ENCODE data around the gene ZNF292.

The ZNF292 gene

GRCh38 chr6:87161299-87161698 lies 5.9 kb downstream of the ZNF292 start:
- Histone ChIP-seq H3K4me1 (ENCODE audit: low read length) (peaks cover 7% of the 10 kb centered on the region), H3K9ac (ENCODE audit: low read length) (no peak overlapping the region), H3K4me2 (ENCODE audit: low read length) (no peak overlapping the region)

GRCh38 chr6:87164004-87164403 lies 8.6 kb downstream of the ZNF292 start:
- no peaks in the 10 kb centered on the region for H3K4me1 ChIP-seq (ENCODE audit: low read length)
- no peak overlapping the region for H3K9ac ChIP-seq (ENCODE audit: low read length)
- no peak overlapping the region for H3K4me2 ChIP-seq (ENCODE audit: low read length)
- TF ChIP-seq EZH2phosphoT487 (IDR thresholded peaks at IDR 0.05; ENCODE audit: low read depth): no peak
- H3K36me3 ChIP-seq (replicated peaks; ENCODE audit: low read depth, low read length): peaks cover 3% of the 10 kb centered on the region
- H3K27me3 ChIP-seq (ENCODE audit: low read depth, low read length): no peaks in the 10 kb centered on the region
- H3K27ac ChIP-seq (ENCODE audit: low read length): no peak overlapping the region
- no peaks in the 10 kb centered on the region for H3K9me3 ChIP-seq (ENCODE audit: insufficient read depth, low read length)
- H4K20me1 ChIP-seq (ENCODE audit: insufficient read depth, low read length): peaks cover 99% of the 10 kb centered on the region
- no peak overlapping the region for H3K4me3 ChIP-seq (ENCODE audit: low read length)
- no peak overlapping the region for H2AFZ ChIP-seq (ENCODE audit: low read depth, low read length)
- peaks cover 100% of the 10 kb centered on the region for H3K79me2 ChIP-seq (ENCODE audit: low read length)

More at GRCh38 chr6:87161299-87161698, 5.9 kb downstream of the ZNF292 start:
- Histone ChIP-seq H3K79me2 (ENCODE audit: low read length) (peaks cover 100% of the 10 kb centered on the region), H4K20me1 (ENCODE audit: insufficient read depth, low read length) (peaks cover 99% of the 10 kb centered on the region), H3K36me3 (replicated peaks; ENCODE audit: low read depth, low read length) (peaks cover 13% of the 10 kb centered on the region), H3K9me3 (ENCODE audit: insufficient read depth, low read length) (no peaks in the 10 kb centered on the region), H3K27me3 (ENCODE audit: low read depth, low read length) (no peaks in the 10 kb centered on the region), H3K27ac (ENCODE audit: low read length) (no peak overlapping the region), H2AFZ (ENCODE audit: low read depth, low read length) (no peak overlapping the region), H3K4me3 (ENCODE audit: low read length) (no peak overlapping the region)
- TF ChIP-seq EZH2phosphoT487 (IDR thresholded peaks at IDR 0.05; ENCODE audit: low read depth) (no peak), CTCF (IDR thresholded peaks at IDR 0.05; ENCODE audit: low read depth, low read length) (no peak)

- Histone ChIP-seq H4K20me1 (ENCODE audit: insufficient read depth, low read length) (peaks cover 100% of the 10 kb centered on the region), H3K4me2 (ENCODE audit: low read length) (no peak overlapping the region)
- no peak for TF ChIP-seq CTCF (IDR thresholded peaks at IDR 0.05; ENCODE audit: low read depth, low read length)
- TF ChIP-seq EZH2phosphoT487 (IDR thresholded peaks at IDR 0.05; ENCODE audit: low read depth): no peak
These were observed 9.1 kb downstream of the ZNF292 start for GRCh38 chr6:87164506-87164905.

GRCh38 chr6:87165185-87165584 lies 9.8 kb downstream of the ZNF292 start:
- H3K27me3 ChIP-seq (ENCODE audit: low read depth, low read length): no peaks in the 10 kb centered on the region
- H2AFZ ChIP-seq (ENCODE audit: low read depth, low read length): no peak overlapping the region
- H4K20me1 ChIP-seq (ENCODE audit: insufficient read depth, low read length): peaks cover 100% of the 10 kb centered on the region
- no peak overlapping the region for H3K27ac ChIP-seq (ENCODE audit: low read length)
- no peaks in the 10 kb centered on the region for H3K9me3 ChIP-seq (ENCODE audit: insufficient read depth, low read length)
- H3K79me2 ChIP-seq (ENCODE audit: low read length): peaks cover 100% of the 10 kb centered on the region
- H3K4me3 ChIP-seq (ENCODE audit: low read length): no peak overlapping the region
- peaks cover 3% of the 10 kb centered on the region for H3K36me3 ChIP-seq (replicated peaks; ENCODE audit: low read depth, low read length)
- no peak for TF ChIP-seq CTCF (IDR thresholded peaks at IDR 0.05; ENCODE audit: low read depth, low read length)
- no peak for TF ChIP-seq EZH2phosphoT487 (IDR thresholded peaks at IDR 0.05; ENCODE audit: low read depth)
- H3K9ac ChIP-seq (ENCODE audit: low read length): no peak overlapping the region
- H3K4me2 ChIP-seq (ENCODE audit: low read length): no peak overlapping the region
- H3K4me1 ChIP-seq (ENCODE audit: low read length): no peaks in the 10 kb centered on the region

More at GRCh38 chr6:87164506-87164905, 9.1 kb downstream of the ZNF292 start:
- Histone ChIP-seq H3K27me3 (ENCODE audit: low read depth, low read length) (no peaks in the 10 kb centered on the region), H3K4me1 (ENCODE audit: low read length) (no peaks in the 10 kb centered on the region), H2AFZ (ENCODE audit: low read depth, low read length) (no peak overlapping the region), H3K36me3 (replicated peaks; ENCODE audit: low read depth, low read length) (peaks cover 3% of the 10 kb centered on the region), H3K9me3 (ENCODE audit: insufficient read depth, low read length) (no peaks in the 10 kb centered on the region), H3K27ac (ENCODE audit: low read length) (no peak overlapping the region), H3K79me2 (ENCODE audit: low read length) (peaks cover 100% of the 10 kb centered on the region), H3K4me3 (ENCODE audit: low read length) (no peak overlapping the region), H3K9ac (ENCODE audit: low read length) (no peak overlapping the region)

All from OCI-LY3 (cell line).